Astrocyte (in vitro differentiated cells and primary cell): Measurements from ENCODE around the gene FDPS. TPM values are rescaled to one million over a fixed set of nuclear protein-coding genes. Genes with fewer than 3 reads are reported as not detected.

Experiments
- DNase-seq: peaks from one replicate; pipeline ENCODE4 v3.0.0-alpha.2; 2010; ENCODE audit warnings: low read depth
- FAIRE-seq: peaks from 2 replicates; lab custom pipeline; 2011; peaks lifted over from hg19 to GRCh38; lab: Jason Lieb, UNC
- H2AFZ ChIP-seq: 2 replicates; pipeline ENCODE4 v1.6.0; 2012; ENCODE audit warnings: low read depth, low read length, inconsistent platforms
- H3K27ac ChIP-seq: 2 replicates; pipeline ENCODE4 v1.5.1; 2011; ENCODE audit warnings: low read depth, low read length, inconsistent platforms
- H3K27me3 ChIP-seq: 2 replicates; pipeline ENCODE4 v1.6.0; 2011; ENCODE audit warnings: low read length, inconsistent platforms; ENCODE audit not compliant: insufficient read depth
- H3K36me3 ChIP-seq: 2 replicates; pipeline ENCODE4 v1.5.1; 2011; ENCODE audit warnings: low read length, inconsistent platforms; ENCODE audit not compliant: insufficient read depth
- H3K4me1 ChIP-seq: 2 replicates; pipeline ENCODE4 v1.5.1; 2011; ENCODE audit warnings: low read length, inconsistent platforms; ENCODE audit not compliant: insufficient read depth
- H3K4me2 ChIP-seq: 2 replicates; pipeline ENCODE4 v1.6.0; 2012; ENCODE audit warnings: low read length, inconsistent platforms
- H3K4me3 ChIP-seq: 2 replicates; pipeline ENCODE4 v1.5.1; 2011; ENCODE audit warnings: low read depth, mild to moderate bottlenecking, low read length, inconsistent platforms; ENCODE audit not compliant: insufficient read depth
- H3K79me2 ChIP-seq: 2 replicates; pipeline ENCODE4 v1.6.0; 2012; ENCODE audit warnings: mild to moderate bottlenecking, low read length, inconsistent platforms; ENCODE audit not compliant: insufficient read depth
- H3K9ac ChIP-seq: 2 replicates; pipeline ENCODE4 v1.6.0; 2012; ENCODE audit warnings: mild to moderate bottlenecking, low read length, inconsistent platforms
- H3K9me3 ChIP-seq: 2 replicates; pipeline ENCODE4 v1.5.1; 2012; ENCODE audit warnings: low read depth, mild to moderate bottlenecking, low read length, inconsistent platforms; ENCODE audit not compliant: insufficient read depth
- H4K20me1 ChIP-seq: 2 replicates; pipeline ENCODE4 v1.6.0; 2012; ENCODE audit warnings: low read length, inconsistent platforms; ENCODE audit not compliant: insufficient read depth
- H3K27ac Mint-ChIP-seq: one replicate; pipeline ENCODE4 v1.8.0; 2021; ENCODE audit warnings: mild to moderate bottlenecking, mixed read lengths; ENCODE audit not compliant: unreplicated experiment
- H3K27me3 Mint-ChIP-seq: one replicate; pipeline ENCODE4 v1.8.0; 2021; ENCODE audit warnings: low read depth, mixed read lengths; ENCODE audit not compliant: unreplicated experiment
- H3K36me3 Mint-ChIP-seq: one replicate; pipeline ENCODE4 v1.8.0; 2021; ENCODE audit warnings: low read depth, mixed read lengths; ENCODE audit not compliant: unreplicated experiment
- H3K4me1 Mint-ChIP-seq: one replicate; pipeline ENCODE4 v1.8.0; 2021; ENCODE audit warnings: low read depth, mixed read lengths; ENCODE audit not compliant: unreplicated experiment
- H3K4me3 Mint-ChIP-seq: one replicate; pipeline ENCODE4 v1.8.0; 2021; ENCODE audit warnings: mild to moderate bottlenecking, moderate library complexity, mixed read lengths; ENCODE audit not compliant: unreplicated experiment
- H3K9me3 Mint-ChIP-seq: one replicate; pipeline ENCODE4 v1.8.0; 2021; ENCODE audit warnings: mild to moderate bottlenecking, mixed read lengths; ENCODE audit not compliant: unreplicated experiment
- CTCF ChIP-seq: IDR thresholded peaks from 2 replicates; pipeline ENCODE4 v1.5.1; 2011; ENCODE audit warnings: low read depth, mild to moderate bottlenecking, inconsistent platforms, low read length, moderate library complexity; ENCODE audit not compliant: insufficient read depth
- EZH2 ChIP-seq: IDR thresholded peaks from 2 replicates; pipeline ENCODE4 v1.6.1; 2012; ENCODE audit warnings: mild to moderate bottlenecking, low read length, inconsistent platforms; ENCODE audit not compliant: insufficient read depth
- total RNA-seq: library from RNA; stranded (reverse); gene quantifications from 2 replicates; pipeline ENCODE4 v1.2.1, GENCODE V29; 2021

FDPS gene
- total RNA-seq, 1 donor from 2014 or later, result 217 TPM

- Histone ChIP-seq H3K27me3 (peaks cover 37% of the 10 kb centered on the region), H3K4me3 (no peak overlapping the region), H3K4me2 (no peak overlapping the region), H3K9me3 (peaks cover 3% of the 10 kb centered on the region), H3K36me3 (no peaks in the 10 kb centered on the region), H2AFZ (no peak overlapping the region), H4K20me1 (no peaks in the 10 kb centered on the region), H3K9ac (no peak overlapping the region), H3K27ac (no peak overlapping the region), H3K4me1 (no peaks in the 10 kb centered on the region), H3K79me2 (no peaks in the 10 kb centered on the region)
- Mint-ChIP-seq H3K4me3 (peak overlapping the region; percentile 17), H3K27me3 (peaks cover 55% of the 10 kb centered on the region), H3K9me3 (peaks cover 3% of the 10 kb centered on the region), H3K27ac (no peak overlapping the region), H3K36me3 (peaks cover 7% of the 10 kb centered on the region), H3K4me1 (no peaks in the 10 kb centered on the region)
- TF ChIP-seq EZH2 (no peak), CTCF (no peak)
- no peak for DNase-seq
- no peak for FAIRE-seq
These were observed 11.3 kb upstream of the FDPS start for GRCh38 chr1:155297384-155297783.

GRCh38 chr1:155300024-155300423 lies 8.6 kb upstream of the FDPS start:
- H3K36me3 Mint-ChIP-seq, result peaks cover 2% of the 10 kb centered on the region
- TF ChIP-seq EZH2, result no peak
- TF ChIP-seq CTCF, result no peak
- Histone ChIP-seq H3K27me3 (peaks cover 21% of the 10 kb centered on the region), H3K9ac (no peak overlapping the region), H3K4me2 (no peak overlapping the region), H2AFZ (no peak overlapping the region), H3K4me3 (no peak overlapping the region), H3K9me3 (no peaks in the 10 kb centered on the region), H3K36me3 (no peaks in the 10 kb centered on the region), H3K27ac (no peak overlapping the region), H4K20me1 (no peaks in the 10 kb centered on the region), H3K4me1 (no peaks in the 10 kb centered on the region), H3K79me2 (no peaks in the 10 kb centered on the region)
- no peak overlapping the region for H3K27ac Mint-ChIP-seq
- H3K4me1 Mint-ChIP-seq, result no peaks in the 10 kb centered on the region
- FAIRE-seq (no peak), DNase-seq (no peak)
- H3K27me3 Mint-ChIP-seq, result peaks cover 33% of the 10 kb centered on the region
- H3K9me3 Mint-ChIP-seq, result peaks cover 5% of the 10 kb centered on the region
- H3K4me3 Mint-ChIP-seq, result no peak overlapping the region

- TF ChIP-seq CTCF, result no peak
- no peak for TF ChIP-seq EZH2
- H3K36me3 Mint-ChIP-seq, result no peaks in the 10 kb centered on the region
- H3K27me3 ChIP-seq, result peaks cover 13% of the 10 kb centered on the region
- no peaks in the 10 kb centered on the region for H3K79me2 ChIP-seq
- H4K20me1 ChIP-seq, result no peaks in the 10 kb centered on the region
- no peak for FAIRE-seq
- peaks cover 3% of the 10 kb centered on the region for H3K9me3 Mint-ChIP-seq
- no peak overlapping the region for H3K27ac ChIP-seq
- no peak overlapping the region for H3K27ac Mint-ChIP-seq
- no peak overlapping the region for H3K4me3 ChIP-seq
- H3K4me1 ChIP-seq, result no peaks in the 10 kb centered on the region
- DNase-seq, result no peak
- no peak overlapping the region for H3K4me2 ChIP-seq
- peaks cover 28% of the 10 kb centered on the region for H3K27me3 Mint-ChIP-seq
- H3K9ac ChIP-seq, result no peak overlapping the region
- H3K36me3 ChIP-seq, result no peaks in the 10 kb centered on the region
- no peak overlapping the region for H2AFZ ChIP-seq
- peaks cover under 1% of the 10 kb centered on the region for H3K4me1 Mint-ChIP-seq
- no peak overlapping the region for H3K4me3 Mint-ChIP-seq
- H3K9me3 ChIP-seq, result no peaks in the 10 kb centered on the region
These were observed 7.9 kb upstream of the FDPS start for GRCh38 chr1:155300553-155301329.
